GM19023 (cell line): ENCODE measurements around the gene RIPOR3.
"Not testable (repeated sequence)": the region's sequence is repeated elsewhere in the genome, so short reads cannot be mapped to it uniquely, and the experiment has no call there.

Source experiments
- ATAC-seq: cut with Tn5 transposase; IDR thresholded peaks from one replicate; pipeline ENCODE4 v1.9.1; 2021; ENCODE audit warnings: mild to moderate bottlenecking, moderate library complexity; ENCODE audit not compliant: unreplicated experiment

The RIPOR3 gene

DNA sequence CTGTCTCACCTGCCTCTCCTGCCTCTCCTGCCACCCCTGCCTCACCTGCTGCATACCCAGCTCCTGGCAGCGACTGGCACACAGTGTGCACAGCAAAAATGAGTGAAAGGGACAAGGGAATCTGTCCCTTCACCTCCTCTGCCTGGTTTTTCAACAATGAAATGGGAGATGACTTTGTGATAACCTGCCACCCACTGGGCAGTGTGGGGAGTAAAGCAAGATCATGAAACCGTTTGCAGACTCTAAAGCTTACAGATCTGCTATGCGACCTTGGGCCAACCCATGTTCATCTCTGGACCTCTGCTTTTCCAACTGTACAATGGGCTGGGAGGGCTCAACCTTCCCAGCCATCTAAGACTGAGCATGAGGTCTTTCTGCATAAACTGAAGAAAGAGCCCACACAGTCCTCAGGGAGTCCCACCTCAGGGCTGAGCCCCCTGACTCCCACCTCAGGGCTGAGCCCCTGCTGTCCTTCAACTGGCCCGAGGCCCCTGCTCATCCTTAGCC is 81.1 kb downstream of the RIPOR3 start:
- no peak for ATAC-seq

- ATAC-seq = no peak
Observed at GRCh38 chr20:50609438-50609989, 81.8 kb downstream of the RIPOR3 start.

GRCh38 chr20:50608750-50609104 is 82.6 kb downstream of the RIPOR3 start:
- no peak for ATAC-seq

DNA sequence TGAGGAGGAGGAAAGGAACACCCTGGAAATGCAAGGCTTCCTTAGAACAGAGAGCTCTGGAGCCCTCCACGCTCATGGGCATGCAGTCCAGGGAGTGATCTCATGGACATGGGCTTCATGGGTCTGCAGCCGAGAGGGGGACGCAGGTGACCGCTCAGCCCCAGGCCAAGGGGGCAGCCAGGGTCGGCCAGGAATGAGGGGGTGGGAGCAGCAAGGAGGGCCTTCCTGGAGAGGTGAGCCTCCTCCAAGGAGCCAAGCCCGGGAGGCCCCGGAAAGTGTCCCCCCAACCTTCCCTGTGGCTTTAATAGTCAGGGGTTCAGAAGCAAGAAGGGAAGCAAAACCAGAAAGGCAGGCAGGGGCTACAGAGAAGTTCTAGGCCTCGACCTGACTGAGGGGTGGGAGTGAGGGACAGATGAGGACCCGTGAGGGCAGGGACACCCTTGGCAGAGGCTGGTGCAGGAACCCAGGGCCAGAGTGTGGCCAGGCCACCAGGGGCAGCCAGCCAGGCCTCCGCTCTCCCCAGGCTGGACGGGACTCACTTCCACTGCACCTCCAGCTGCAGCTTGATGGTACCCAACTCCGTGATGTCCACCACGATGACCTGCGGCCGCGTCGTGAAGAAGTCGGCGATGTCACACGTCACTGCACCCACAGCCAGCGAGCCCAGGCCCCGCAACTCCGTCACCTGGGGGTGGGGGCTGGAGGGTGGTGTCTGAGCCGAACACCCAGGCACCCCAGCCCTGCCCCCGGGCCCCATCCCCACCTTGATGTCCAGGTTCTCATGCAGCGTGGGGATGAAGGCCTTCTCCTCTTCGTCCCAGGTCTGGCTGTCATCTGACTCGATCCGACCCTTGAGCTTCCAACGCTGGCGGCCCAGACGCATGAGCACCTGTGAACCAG is 83.2 kb downstream of the RIPOR3 start:
- ATAC-seq = no peak

- ATAC-seq = no peak
Observed at GRCh38 chr20:50607436-50607835, 83.9 kb downstream of the RIPOR3 start.

DNA sequence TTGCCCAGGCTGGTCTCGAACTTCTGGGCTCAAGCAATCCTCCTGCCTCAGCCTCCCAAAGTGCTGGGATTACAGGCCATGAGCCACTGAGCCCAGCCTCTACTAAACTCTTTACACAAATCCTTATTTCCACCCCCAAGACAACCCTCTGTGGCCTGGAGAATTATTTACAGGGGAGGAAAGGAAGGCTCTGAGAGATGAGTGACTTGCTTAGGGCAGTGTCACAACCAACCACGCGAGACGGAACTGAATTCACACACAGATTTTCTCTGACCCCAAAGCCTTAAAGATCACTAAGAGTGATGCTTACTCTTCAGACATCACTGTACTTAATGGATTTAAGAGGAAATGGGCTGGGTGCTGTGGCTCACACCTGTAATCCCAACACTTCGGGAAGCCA is 86.2 kb downstream of the RIPOR3 start:
- ATAC-seq = no peak

DNA sequence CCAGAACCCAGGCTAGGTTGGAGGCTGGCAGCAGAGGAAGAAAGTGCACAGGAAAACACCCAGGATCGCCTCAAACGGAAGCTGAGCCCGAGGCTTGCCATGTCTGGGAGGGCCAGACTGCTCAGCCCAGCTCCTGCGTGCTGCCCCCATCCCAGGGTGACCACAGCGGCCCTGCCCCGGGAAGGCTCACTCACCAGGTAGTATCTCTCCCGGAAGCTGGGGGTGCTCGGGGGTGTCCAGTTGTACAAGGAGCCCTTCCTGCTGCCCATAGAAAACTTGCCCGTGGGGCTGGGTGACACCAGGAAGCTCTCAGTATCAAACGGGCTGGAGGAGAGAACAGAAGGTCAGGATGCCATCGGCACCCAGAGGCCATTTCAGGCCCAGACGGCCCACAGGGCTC is 86.9 kb downstream of the RIPOR3 start:
- ATAC-seq = no peak

DNA sequence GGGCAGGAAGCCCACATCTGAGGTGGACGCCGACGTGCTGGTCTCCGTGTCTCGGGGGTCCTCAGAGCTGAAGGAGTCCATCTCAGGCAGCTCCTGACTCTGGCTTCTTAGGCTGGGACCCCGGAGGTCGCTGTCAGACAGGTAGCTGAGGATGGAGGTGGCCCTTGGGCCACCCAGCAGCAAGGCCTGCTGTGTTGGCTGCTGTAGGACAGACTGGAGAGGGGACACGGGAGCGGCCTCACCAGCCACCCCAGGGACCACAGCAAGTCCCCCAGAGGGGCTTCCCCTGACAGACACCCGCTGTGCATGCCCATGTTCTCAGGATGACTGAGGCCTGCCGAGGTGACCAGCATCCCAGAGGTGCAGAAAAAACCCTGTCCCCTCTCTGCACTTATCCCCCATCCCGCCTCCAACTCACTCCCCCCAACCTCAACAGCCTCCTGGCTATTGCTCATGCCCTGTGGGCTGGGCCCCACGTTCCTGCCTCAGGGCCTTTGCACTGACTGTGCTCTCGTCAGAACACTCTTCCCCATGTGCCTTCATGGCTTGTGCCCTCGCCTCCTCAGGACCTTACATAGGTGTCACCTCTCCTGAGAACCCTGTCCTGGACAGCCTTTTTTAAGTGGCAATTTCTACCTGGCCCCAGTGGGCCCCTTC is 88.8 kb downstream of the RIPOR3 start:
- ATAC-seq = no peak

- ATAC-seq = no peak
Observed at GRCh38 chr20:50601511-50602431, 89.6 kb downstream of the RIPOR3 start.

DNA sequence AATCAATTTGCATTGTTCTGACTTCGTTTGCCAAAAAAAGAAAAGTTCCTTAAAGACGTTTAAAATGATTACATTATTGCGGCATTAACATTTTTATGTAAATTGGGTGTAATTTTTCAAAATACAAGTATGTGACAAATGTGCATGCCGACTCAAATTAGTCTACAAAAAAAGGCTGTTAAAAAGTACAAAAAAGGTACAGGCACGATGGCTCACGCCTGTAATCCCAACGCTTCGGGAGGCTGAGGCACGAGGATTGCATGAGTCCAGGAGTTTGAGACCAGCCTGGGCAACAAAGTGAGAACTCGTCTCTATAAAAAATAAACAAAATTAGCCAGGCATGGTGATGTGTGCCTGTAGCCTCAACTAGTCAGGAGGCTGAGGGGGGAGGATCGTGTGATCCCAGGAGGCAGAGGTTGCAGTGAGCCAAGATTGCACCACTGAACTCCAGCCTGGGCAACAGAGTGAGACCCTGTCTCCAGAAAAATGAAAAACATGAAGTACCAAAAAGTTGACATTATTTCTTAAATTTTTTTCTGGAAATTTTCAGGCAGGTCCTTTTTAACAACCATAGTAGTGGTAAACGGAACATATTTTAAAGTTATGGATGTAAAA is 91.0 kb downstream of the RIPOR3 start:
- ATAC-seq = no peak

DNA sequence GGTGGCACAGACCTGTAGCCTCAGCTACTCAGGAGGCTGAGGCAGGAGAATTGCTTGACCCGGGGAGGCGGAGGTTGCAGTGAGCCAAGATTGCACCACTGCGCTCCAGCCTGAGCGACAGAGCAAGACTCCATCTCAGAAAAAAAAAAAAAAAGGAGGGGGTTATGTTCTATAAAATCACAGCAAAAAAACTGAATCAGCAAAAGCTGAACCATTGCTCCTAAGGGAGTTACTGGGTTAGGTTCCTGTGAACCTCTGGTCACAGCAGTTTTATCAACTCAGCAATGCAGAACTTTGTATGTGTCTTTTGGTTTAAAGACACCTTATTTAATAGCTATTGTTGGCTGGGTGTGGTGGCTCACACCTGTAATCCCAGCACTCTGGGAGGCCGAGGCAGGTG is 92.6 kb downstream of the RIPOR3 start:
- not testable (repeated sequence) for ATAC-seq

- no peak for ATAC-seq
Observed at GRCh38 chr20:50598074-50598473, 93.3 kb downstream of the RIPOR3 start.

GRCh38 chr20:50597406-50597969 is 93.9 kb downstream of the RIPOR3 start:
- ATAC-seq = no peak

DNA sequence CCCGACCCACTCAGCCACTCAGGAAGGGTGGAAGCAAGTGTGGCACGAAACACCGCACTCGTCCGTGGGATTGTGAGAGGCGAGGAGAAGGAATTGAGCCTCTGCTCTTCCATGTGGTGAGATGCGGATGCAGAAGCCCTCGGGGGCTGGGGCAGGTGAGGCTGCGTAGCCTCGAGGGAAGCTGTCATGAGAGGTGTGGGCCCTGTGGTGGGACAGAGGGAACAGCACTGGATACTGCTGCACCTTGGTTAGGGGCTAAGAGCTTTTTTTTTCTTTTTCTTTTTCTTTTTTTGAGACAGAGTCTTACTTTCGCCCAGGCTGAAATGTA is 94.7 kb downstream of the RIPOR3 start:
- ATAC-seq = no peak

GRCh38 chr20:50595988-50596693 is 95.2 kb downstream of the RIPOR3 start:
- ATAC-seq = no peak

DNA sequence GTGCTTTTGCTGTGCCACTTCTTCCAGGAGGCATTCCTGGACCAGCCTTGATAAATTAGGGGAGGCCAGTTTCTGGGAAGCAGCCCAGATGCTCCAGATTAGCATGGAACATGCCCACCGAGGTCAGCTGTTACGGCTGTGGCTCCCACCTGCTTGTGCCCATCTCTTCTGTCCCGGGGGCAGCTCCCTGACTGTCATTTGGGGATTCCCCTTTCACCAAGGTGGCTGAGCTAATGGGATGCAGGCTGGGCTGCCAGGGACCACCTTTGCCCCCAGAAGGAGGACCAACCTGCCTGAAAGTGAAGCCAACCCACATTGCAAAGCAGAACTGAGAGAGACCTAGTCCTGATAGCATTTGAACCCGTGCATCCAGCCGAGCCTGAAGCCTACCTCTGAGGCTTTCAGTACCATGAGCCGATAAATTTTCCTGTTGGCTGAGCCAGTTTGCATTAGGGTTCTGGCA is 95.9 kb downstream of the RIPOR3 start:
- no peak for ATAC-seq

DNA sequence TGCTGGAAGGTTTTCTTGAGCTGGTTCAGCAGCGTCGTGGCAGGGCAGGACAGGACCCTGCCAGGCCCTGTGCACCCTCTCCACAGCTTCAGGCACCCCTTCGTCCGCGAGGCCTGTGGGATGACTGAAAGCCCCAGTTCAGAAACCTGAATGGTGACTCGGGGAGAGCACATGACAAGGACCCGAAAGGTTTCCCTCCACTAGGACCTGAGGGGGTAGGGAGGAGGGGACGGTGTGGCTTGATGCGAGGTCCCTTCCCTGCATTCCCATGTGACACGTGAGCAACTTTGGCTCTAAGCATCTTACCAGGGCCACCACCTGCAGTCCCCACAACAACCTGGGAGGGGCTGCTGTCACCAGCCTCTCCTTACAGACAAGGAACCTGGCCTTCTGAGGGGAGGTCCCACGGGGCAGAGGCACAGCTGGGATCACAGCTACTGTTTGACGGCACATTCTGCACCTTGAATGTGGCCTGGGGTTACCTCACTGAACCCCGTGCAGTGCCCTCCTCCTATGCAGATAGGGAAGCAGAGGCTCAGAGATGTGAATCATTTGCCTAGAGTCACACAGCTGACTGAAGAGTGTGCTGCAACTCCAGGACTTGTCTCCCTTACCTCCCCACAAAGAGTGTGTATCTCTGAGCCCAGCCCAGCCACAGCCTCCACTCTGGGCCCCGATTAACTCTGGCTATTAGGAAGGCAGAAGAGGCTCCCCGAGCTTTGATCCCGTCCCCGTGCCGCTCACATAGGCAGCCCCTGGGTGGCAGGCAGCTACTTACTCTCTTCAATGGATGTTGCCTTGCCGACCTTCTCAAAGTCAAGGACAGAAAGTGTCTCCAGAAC is 96.5 kb downstream of the RIPOR3 start:
- ATAC-seq = no peak

DNA sequence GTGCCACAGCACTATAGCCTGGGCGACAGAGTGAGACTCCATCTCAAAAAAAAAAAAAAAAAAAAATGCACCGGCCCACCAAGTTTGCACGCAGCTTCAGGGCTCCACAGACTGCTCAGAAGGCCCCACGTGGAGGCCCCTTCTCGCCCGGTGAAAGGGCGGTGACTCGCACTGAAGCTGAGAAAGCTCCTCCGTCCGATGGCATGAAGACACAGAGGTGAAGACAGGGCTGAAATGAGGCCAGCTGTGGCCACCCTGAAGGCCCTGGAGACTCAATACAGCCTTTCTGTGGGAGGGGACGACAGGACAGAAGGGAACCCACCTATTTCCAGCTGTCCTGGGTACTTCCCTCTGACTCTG is 97.1 kb downstream of the RIPOR3 start:
- no peak for ATAC-seq

DNA sequence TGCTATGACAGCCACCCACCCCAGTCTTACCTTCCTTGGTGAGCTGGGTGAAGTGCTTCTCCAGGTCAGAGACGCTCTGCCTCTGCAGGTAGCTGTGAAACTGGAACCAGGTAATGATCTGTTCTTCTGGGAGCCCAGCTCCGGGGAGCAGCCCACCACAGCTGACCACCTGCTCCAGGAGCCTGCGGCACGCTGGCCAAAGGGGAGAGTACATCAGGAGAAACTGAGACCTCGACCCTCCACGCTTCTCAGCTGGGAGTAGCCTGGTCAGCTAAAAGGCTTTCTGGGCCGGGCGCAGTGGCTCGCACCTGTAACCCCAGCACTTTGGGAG is 98.4 kb downstream of the RIPOR3 start:
- ATAC-seq = no peak
